PC-3 (cell line): ENCODE results near the gene DAND5.

ENCODE experiments used
- EZH2 ChIP-seq: fragments of 300-600 bp; sonication (generic); IDR thresholded peaks from one replicate; pipeline ENCODE4 v1.6.1; 2017; ENCODE audit warnings: antibody characterized with exemption, mild to moderate bottlenecking, low read length; ENCODE audit not compliant: unreplicated experiment
- EZH2phosphoT487 ChIP-seq: fragments of 300-600 bp; sonication (generic); IDR thresholded peaks from 2 replicates; pipeline ENCODE4 v1.6.1; 2018; ENCODE audit warnings: mild to moderate bottlenecking, antibody characterized with exemption, low read length, borderline replicate concordance
- TF ChIP-seq, protein P1 (sequence below): fragments of 300-600 bp; sonication (generic); conservative IDR thresholded peaks from 2 replicates; pipeline ENCODE4 v1.5.1; 2017; ENCODE audit warnings: antibody characterized with exemption, low read depth, mild to moderate bottlenecking, low read length

DNA sequence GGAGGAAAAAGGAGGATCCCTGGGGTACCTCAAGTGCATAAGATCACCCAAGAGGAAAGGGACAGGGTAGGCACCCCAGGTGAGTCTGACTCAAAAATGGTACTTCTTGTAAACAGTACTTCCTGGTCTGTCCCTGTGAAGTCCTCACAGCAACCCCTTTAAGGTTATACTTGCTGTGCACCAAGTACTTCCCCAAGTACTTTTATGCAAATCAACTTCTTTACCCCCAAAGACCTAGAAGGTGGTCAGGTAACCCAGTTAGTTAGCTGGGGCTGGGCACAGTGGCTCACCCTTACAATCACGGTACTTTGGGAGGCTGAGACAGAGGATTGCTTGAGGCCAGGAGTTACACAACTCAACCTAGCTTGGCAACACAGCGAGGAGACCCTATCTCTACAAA is 28.5 kb upstream of the DAND5 start:
- TF ChIP-seq, protein P1, sequence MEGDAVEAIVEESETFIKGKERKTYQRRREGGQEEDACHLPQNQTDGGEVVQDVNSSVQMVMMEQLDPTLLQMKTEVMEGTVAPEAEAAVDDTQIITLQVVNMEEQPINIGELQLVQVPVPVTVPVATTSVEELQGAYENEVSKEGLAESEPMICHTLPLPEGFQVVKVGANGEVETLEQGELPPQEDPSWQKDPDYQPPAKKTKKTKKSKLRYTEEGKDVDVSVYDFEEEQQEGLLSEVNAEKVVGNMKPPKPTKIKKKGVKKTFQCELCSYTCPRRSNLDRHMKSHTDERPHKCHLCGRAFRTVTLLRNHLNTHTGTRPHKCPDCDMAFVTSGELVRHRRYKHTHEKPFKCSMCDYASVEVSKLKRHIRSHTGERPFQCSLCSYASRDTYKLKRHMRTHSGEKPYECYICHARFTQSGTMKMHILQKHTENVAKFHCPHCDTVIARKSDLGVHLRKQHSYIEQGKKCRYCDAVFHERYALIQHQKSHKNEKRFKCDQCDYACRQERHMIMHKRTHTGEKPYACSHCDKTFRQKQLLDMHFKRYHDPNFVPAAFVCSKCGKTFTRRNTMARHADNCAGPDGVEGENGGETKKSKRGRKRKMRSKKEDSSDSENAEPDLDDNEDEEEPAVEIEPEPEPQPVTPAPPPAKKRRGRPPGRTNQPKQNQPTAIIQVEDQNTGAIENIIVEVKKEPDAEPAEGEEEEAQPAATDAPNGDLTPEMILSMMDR = no peak
- TF ChIP-seq EZH2 (no peak), EZH2phosphoT487 (no peak)
